BE2C (cell line): Measurements from ENCODE around the gene TMEM178B.

ENCODE experiments used
- DNase-seq: peaks from one replicate; pipeline ENCODE4 v3.0.0-alpha.2; 2020
- H3K27me3 ChIP-seq: fragments of 250-450 bp; sonication (Bioruptor Pico); 2 replicates; pipeline ENCODE4 v1.5.1; 2020; ENCODE audit warnings: mild to moderate bottlenecking
- H3K36me3 ChIP-seq: fragments of 250-450 bp; sonication (Bioruptor Pico); 2 replicates; pipeline ENCODE4 v1.5.1; 2020; ENCODE audit warnings: mild to moderate bottlenecking
- H3K4me1 ChIP-seq: fragments of 250-450 bp; sonication (Bioruptor Pico); 2 replicates; pipeline ENCODE4 v1.5.1; 2020
- H3K4me3 ChIP-seq: 2 replicates; pipeline ENCODE4 v1.5.1; 2011; ENCODE audit warnings: low read depth, low read length
- H3K9me3 ChIP-seq: fragments of 250-450 bp; sonication (Bioruptor Pico); 2 replicates; pipeline ENCODE4 v1.5.1; 2020
- CTCF ChIP-seq: IDR thresholded peaks from 2 replicates; pipeline ENCODE4 v1.5.1; 2012; ENCODE audit warnings: mild to moderate bottlenecking, low read depth, low read length

Gene TMEM178B

GRCh38 chr7:141145630-141145982 lies 71.7 kb downstream of the TMEM178B start:
- no peak overlapping the region for H3K4me3 ChIP-seq
- H3K4me1 ChIP-seq, result peaks cover 3% of the 10 kb centered on the region
- H3K36me3 ChIP-seq, result no peaks in the 10 kb centered on the region
- DNase-seq, result peak; percentile 19
- no peaks in the 10 kb centered on the region for H3K27me3 ChIP-seq
- no peaks in the 10 kb centered on the region for H3K9me3 ChIP-seq
- TF ChIP-seq CTCF, result no peak

GRCh38 chr7:141147482-141147881 lies 73.6 kb downstream of the TMEM178B start:
- no peaks in the 10 kb centered on the region for H3K9me3 ChIP-seq
- H3K4me1 ChIP-seq, result peaks cover 3% of the 10 kb centered on the region
- no peak for DNase-seq
- H3K36me3 ChIP-seq, result no peaks in the 10 kb centered on the region
- H3K27me3 ChIP-seq, result no peaks in the 10 kb centered on the region
- no peak overlapping the region for H3K4me3 ChIP-seq
- no peak for TF ChIP-seq CTCF

- no peak for TF ChIP-seq CTCF
Observed at GRCh38 chr7:141150465-141150864, 76.6 kb downstream of the TMEM178B start.

GRCh38 chr7:141151746-141152145 lies 77.9 kb downstream of the TMEM178B start:
- Histone ChIP-seq H3K4me3 (no peak overlapping the region), H3K4me1 (no peaks in the 10 kb centered on the region; the same call in 1 of the 2 replicates), H3K27me3 (no peaks in the 10 kb centered on the region), H3K9me3 (no peaks in the 10 kb centered on the region), H3K36me3 (no peaks in the 10 kb centered on the region)
- no peak for DNase-seq
- TF ChIP-seq CTCF, result no peak

More at GRCh38 chr7:141150465-141150864, 76.6 kb downstream of the TMEM178B start:
- peaks cover 3% of the 10 kb centered on the region; the same call in 1 of the 2 replicates for H3K4me1 ChIP-seq
- no peaks in the 10 kb centered on the region for H3K36me3 ChIP-seq
- no peak for DNase-seq
- no peaks in the 10 kb centered on the region for H3K9me3 ChIP-seq
- no peak overlapping the region for H3K4me3 ChIP-seq
- no peaks in the 10 kb centered on the region for H3K27me3 ChIP-seq

- no peak for TF ChIP-seq CTCF
- no peaks in the 10 kb centered on the region for H3K27me3 ChIP-seq
- no peak for DNase-seq
- H3K4me1 ChIP-seq, result no peaks in the 10 kb centered on the region; the same call in 1 of the 2 replicates
- no peak overlapping the region for H3K4me3 ChIP-seq
- no peaks in the 10 kb centered on the region for H3K9me3 ChIP-seq
- no peaks in the 10 kb centered on the region for H3K36me3 ChIP-seq
Observed at GRCh38 chr7:141153231-141153630, 79.4 kb downstream of the TMEM178B start.

- no peaks in the 10 kb centered on the region for H3K9me3 ChIP-seq
- no peaks in the 10 kb centered on the region for H3K27me3 ChIP-seq
- H3K4me3 ChIP-seq, result no peak overlapping the region
- H3K36me3 ChIP-seq, result no peaks in the 10 kb centered on the region
- H3K4me1 ChIP-seq, result no peaks in the 10 kb centered on the region; the same call in 1 of the 2 replicates
- DNase-seq, result no peak
- no peak for TF ChIP-seq CTCF
Observed at GRCh38 chr7:141154131-141154732, 80.4 kb downstream of the TMEM178B start.
